Endothelial cell (in vitro differentiated cells): ENCODE data around the gene STIM2. TPM values are rescaled to one million over a fixed set of nuclear protein-coding genes. Genes with fewer than 3 reads are reported as not detected.
"Not testable (repeated sequence)": the region's sequence is repeated elsewhere in the genome, so short reads cannot be mapped to it uniquely, and the experiment has no call there.

Source experiments
- DNase-seq: peaks from one replicate; pipeline ENCODE4 v3.0.0; 2021; ENCODE audit warnings: low spot score
- H3K27ac Mint-ChIP-seq: one replicate; pipeline ENCODE4 v1.8.0; 2021; ENCODE audit warnings: mixed read lengths, inconsistent platforms; ENCODE audit not compliant: unreplicated experiment
- H3K27me3 Mint-ChIP-seq: one replicate; pipeline ENCODE4 v1.8.0; 2021; ENCODE audit warnings: mild to moderate bottlenecking, moderate library complexity, mixed read lengths, inconsistent platforms; ENCODE audit not compliant: unreplicated experiment
- H3K36me3 Mint-ChIP-seq: one replicate; pipeline ENCODE4 v1.8.0; 2021; ENCODE audit warnings: mild to moderate bottlenecking, low read depth, mixed read lengths, inconsistent platforms; ENCODE audit not compliant: unreplicated experiment
- H3K4me1 Mint-ChIP-seq: one replicate; pipeline ENCODE4 v1.8.0; 2021; ENCODE audit warnings: mild to moderate bottlenecking, mixed read lengths, inconsistent platforms; ENCODE audit not compliant: unreplicated experiment
- H3K4me3 Mint-ChIP-seq: one replicate; pipeline ENCODE4 v1.8.0; 2021; ENCODE audit warnings: mild to moderate bottlenecking, mixed read lengths, inconsistent platforms; ENCODE audit not compliant: unreplicated experiment
- H3K9me3 Mint-ChIP-seq: one replicate; pipeline ENCODE4 v1.8.0; 2021; ENCODE audit warnings: mixed read lengths, inconsistent platforms; ENCODE audit not compliant: unreplicated experiment
- total RNA-seq: library from RNA; stranded (reverse); fragmentation: NEBNext Ultra II Directional; extraction: Animal tissue kit (Norgen Biotek cat#: 25700); gene quantifications from one replicate; pipeline ENCODE4 v1.2.1, GENCODE V29; 2021; ENCODE audit not compliant: unreplicated experiment
- TF ChIP-seq, protein P1 (sequence below): fragments of 200-600 bp; sonication (generic); IDR thresholded peaks from one replicate; pipeline ENCODE4 v1.5.0; 2021; ENCODE audit warnings: antibody characterized with exemption; ENCODE audit not compliant: unreplicated experiment

Gene STIM2
- total RNA-seq, 1 donor from 2014 or later = 65.7 TPM

DNA sequence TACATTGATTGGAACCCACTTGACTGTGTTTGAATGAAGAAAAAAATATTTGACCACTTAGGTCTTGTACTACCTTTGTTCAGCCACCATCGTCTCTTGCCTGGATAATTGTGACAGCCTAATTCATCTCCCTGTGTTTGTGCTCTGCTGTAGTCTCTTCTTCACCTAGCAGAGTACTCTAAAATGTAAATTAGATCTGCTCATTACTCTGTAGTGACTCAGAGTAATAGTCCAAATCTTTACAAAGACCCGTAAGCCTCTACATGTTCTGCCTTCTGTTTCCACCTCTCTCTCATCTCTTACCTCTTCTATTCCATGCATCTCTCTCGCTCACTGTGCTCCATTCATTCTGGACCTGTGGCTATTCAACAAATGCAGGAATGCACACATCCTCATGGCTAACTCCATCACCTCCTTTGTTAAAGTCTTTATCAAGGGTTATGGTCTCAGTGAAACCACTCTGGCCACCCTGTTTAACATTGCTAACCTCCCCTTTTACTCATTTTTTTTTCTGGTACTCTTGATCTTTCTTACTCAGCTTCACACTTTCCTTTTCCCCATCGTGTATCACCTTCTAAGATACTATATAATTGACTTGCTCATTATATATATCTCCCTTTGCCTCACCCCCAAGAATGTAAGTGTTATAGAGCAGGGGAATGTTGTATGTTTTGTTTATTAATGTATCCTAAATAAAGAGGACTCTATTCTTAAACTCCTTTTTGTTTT, 98.4 kb downstream of the STIM2 start:
- Mint-ChIP-seq H3K36me3 (no peaks in the 10 kb centered on the region), H3K27me3 (no peaks in the 10 kb centered on the region)

DNA sequence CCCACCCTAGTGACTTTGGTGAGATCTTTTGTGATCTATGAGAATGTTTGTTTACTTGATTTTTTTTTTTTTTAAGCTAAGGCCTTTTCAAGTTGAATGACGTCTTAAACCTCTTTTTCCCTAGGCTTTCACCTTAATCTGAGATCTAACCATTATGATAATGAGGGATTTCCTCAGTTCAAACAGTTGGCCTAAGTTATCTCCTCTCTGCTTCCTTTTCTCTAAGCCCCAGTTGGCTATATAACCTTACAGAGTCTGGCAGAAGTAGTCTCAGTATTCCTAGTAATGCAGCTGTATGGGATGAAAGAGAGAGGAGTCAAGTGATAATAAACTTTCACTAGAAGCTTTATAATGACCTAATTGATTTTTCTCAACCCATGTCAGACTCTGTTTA, 99.0 kb downstream of the STIM2 start:
- Mint-ChIP-seq H3K9me3 (no peaks in the 10 kb centered on the region), H3K4me3 (no peak overlapping the region), H3K27me3 (no peaks in the 10 kb centered on the region), H3K36me3 (no peaks in the 10 kb centered on the region), H3K4me1 (peaks cover 17% of the 10 kb centered on the region), H3K27ac (peak overlapping the region; percentile 0)
- DNase-seq = no peak
- TF ChIP-seq, protein P1, sequence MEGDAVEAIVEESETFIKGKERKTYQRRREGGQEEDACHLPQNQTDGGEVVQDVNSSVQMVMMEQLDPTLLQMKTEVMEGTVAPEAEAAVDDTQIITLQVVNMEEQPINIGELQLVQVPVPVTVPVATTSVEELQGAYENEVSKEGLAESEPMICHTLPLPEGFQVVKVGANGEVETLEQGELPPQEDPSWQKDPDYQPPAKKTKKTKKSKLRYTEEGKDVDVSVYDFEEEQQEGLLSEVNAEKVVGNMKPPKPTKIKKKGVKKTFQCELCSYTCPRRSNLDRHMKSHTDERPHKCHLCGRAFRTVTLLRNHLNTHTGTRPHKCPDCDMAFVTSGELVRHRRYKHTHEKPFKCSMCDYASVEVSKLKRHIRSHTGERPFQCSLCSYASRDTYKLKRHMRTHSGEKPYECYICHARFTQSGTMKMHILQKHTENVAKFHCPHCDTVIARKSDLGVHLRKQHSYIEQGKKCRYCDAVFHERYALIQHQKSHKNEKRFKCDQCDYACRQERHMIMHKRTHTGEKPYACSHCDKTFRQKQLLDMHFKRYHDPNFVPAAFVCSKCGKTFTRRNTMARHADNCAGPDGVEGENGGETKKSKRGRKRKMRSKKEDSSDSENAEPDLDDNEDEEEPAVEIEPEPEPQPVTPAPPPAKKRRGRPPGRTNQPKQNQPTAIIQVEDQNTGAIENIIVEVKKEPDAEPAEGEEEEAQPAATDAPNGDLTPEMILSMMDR = no peak

More for the DNA sequence above, 98.4 kb downstream of the STIM2 start:
- no peaks in the 10 kb centered on the region for H3K9me3 Mint-ChIP-seq
- H3K27ac Mint-ChIP-seq = peak overlapping the region; percentile 0
- TF ChIP-seq, protein P1 = no peak
- H3K4me1 Mint-ChIP-seq = peaks cover 17% of the 10 kb centered on the region
- no peak overlapping the region for H3K4me3 Mint-ChIP-seq
- no peak for DNase-seq

DNA sequence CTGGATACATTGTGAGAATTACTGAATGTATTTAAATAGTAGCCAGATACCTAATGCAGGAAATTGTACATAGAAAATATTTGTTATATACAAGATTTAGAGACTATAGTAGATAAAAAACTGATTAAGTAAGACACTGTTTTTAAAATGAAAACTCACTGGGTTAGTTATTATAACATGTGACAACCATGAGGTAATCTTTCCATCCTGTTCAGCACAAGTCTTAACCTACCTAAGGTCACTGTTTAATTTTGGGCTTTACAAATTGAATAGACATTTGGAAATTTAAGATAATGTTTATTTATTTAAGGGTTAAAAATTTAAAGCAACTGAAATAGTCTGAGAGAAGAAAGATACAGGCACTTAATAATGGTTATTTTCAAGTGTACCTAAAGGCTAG, 102.1 kb downstream of the STIM2 start:
- no peak overlapping the region for H3K27ac Mint-ChIP-seq
- no peak for DNase-seq

DNA sequence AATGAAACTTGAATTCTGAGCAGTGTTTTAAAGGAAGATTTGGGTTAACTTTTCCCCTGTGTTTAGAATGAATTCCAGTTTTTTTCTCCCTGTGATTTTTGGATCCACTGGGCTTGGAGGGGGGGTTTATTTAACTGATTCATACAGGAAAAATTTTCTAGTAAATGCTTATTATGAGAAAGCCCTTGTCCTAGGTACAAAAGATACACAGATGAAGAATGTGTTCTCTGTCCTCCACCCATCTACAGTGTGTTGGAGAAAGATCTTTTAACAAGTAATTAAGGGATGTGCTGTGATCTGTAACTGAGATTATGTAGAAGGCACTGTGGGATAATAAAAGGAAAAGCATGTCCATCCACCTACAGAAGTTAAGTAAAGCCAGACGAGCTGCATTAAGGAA, 103.9 kb downstream of the STIM2 start:
- TF ChIP-seq, protein P1 = no peak
- Mint-ChIP-seq H3K9me3 (no peaks in the 10 kb centered on the region), H3K27ac (no peak overlapping the region), H3K36me3 (no peaks in the 10 kb centered on the region), H3K4me1 (peaks cover 10% of the 10 kb centered on the region), H3K27me3 (no peaks in the 10 kb centered on the region), H3K4me3 (no peak overlapping the region)
- no peak for DNase-seq

More for the DNA sequence above, 102.1 kb downstream of the STIM2 start:
- peaks cover 17% of the 10 kb centered on the region for H3K4me1 Mint-ChIP-seq
- TF ChIP-seq, protein P1 = no peak
- H3K36me3 Mint-ChIP-seq = no peaks in the 10 kb centered on the region
- no peaks in the 10 kb centered on the region for H3K27me3 Mint-ChIP-seq
- H3K9me3 Mint-ChIP-seq = no peaks in the 10 kb centered on the region
- H3K4me3 Mint-ChIP-seq = no peak overlapping the region

DNA sequence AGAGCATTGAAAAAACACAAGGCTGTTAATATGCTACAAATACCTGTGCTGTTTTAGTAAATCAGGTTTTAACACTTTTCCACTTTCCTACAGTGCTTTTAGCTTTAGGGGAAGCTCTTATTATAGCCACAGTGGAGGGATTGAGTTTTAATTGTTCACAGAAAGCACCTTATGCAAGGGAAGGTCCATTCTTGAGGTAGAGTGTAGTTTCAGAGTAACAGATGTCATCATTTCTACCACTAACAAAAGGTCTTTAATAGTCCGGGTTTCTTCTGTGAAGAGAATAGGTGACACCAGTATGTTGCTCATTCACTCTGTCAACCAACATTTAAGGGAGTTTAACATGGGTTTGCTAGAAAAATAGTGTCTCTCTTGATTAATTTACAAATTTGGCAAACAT, 104.4 kb downstream of the STIM2 start:
- DNase-seq = no peak
- no peak overlapping the region for H3K27ac Mint-ChIP-seq
- TF ChIP-seq, protein P1 = no peak
- peaks cover 5% of the 10 kb centered on the region for H3K4me1 Mint-ChIP-seq
- no peaks in the 10 kb centered on the region for H3K36me3 Mint-ChIP-seq
- H3K9me3 Mint-ChIP-seq = no peaks in the 10 kb centered on the region
- no peaks in the 10 kb centered on the region for H3K27me3 Mint-ChIP-seq
- H3K4me3 Mint-ChIP-seq = no peak overlapping the region

DNA sequence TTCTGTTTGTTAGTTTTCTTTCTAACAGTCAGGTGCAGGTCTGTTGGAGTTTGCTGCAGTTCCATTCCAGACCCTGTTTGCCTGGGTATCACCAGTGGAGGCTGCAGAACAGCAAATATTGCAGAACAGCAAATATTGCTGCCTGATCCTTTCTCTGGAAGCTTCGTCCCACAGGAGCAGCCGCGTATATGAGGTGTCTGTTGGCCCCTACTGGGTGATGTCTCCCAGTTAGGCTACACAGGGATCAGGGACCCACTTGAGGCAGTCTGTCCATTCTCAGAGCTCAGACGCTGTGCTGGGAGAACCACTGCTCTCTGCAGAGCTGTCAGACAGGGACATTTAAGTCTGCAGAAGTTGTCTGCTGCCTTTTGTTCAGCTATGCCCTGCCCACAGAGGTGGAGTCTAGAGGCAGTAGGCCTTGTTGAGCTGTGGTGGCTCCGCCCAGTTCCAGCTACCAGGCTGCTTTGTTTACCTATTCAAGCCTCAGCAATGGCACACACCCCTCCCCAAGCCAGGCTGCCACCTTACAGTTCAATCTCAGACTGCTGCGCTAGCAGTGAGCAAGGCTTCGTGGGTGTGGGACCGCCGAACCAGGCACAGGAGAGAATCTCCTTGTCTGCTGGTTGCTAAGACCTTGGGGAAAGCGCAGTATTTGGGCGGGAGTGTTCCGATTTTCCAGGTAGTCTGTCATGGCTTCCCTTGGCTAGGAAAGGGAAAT, 115.0 kb downstream of the STIM2 start:
- not testable (repeated sequence) for H3K27me3 Mint-ChIP-seq, H3K4me3 Mint-ChIP-seq, H3K27ac Mint-ChIP-seq, DNase-seq, H3K9me3 Mint-ChIP-seq
- peaks cover 19% of the 10 kb centered on the region for H3K36me3 Mint-ChIP-seq
- peaks cover 26% of the 10 kb centered on the region for H3K4me1 Mint-ChIP-seq
